PC-9 (cell line): ENCODE data around the gene GRAP. TPM values are rescaled to one million over a fixed set of nuclear protein-coding genes. Genes with fewer than 3 reads are reported as not detected.

Experiments
- BruUV-seq: library from RNA; stranded (reverse); fragments of 400-500 nt; replicated peaks from 2 replicates; lab custom pipeline; 2021; lab: Mats Ljungman, UMichigan
- CTCF ChIA-PET: fragments of 300-600 bp; sonication (Branson Sonifier 250); formaldehyde crosslinking; loops from one replicate; lab custom pipeline; 2022; ENCODE audit warnings: antibody characterized with exemption; lab: Charles Lee
- POLR2A ChIA-PET: fragments of 300-600 bp; sonication (Branson Sonifier 250); formaldehyde crosslinking; loops from one replicate; lab custom pipeline; 2022; ENCODE audit warnings: antibody characterized with exemption; ENCODE audit not compliant: unreplicated experiment; lab: Charles Lee
- DNase-seq, 2 experiments: peaks; one replicate each; pipeline versions ENCODE4 v3.0.0 to v3.0.0-alpha.2; 2015 to 2022; ENCODE audit warnings: mixed read lengths in 1 of 2
- H2AFZ ChIP-seq: fragments of 200-600 bp; sonication (generic); 2 replicates; pipeline ENCODE4 v1.8.1; 2017; ENCODE audit warnings: antibody characterized with exemption
- H3F3A ChIP-seq: fragments of 200-600 bp; sonication (generic); 2 replicates; pipeline ENCODE4 v1.8.1; 2017; ENCODE audit warnings: antibody characterized with exemption, mild to moderate bottlenecking, low read depth; ENCODE audit not compliant: insufficient read depth
- H3K27ac ChIP-seq: fragments of 200-600 bp; sonication (generic); 2 replicates; pipeline ENCODE4 v1.6.1; 2016; ENCODE audit warnings: mixed run types
- H3K27me3 ChIP-seq: fragments of 200-600 bp; sonication (generic); 2 replicates; pipeline ENCODE4 v1.6.1; 2016; ENCODE audit warnings: low read depth, mixed run types; ENCODE audit not compliant: insufficient read depth
- H3K36me3 ChIP-seq: fragments of 200-600 bp; sonication (generic); 2 replicates; pipeline ENCODE4 v1.6.1; 2016; ENCODE audit warnings: low read depth, mixed run types
- H3K4me1 ChIP-seq: fragments of 200-600 bp; sonication (generic); replicated peaks from 2 replicates; pipeline ENCODE4 v1.6.1; 2016; ENCODE audit warnings: mixed run types; ENCODE audit not compliant: insufficient read depth
- H3K4me2 ChIP-seq: fragments of 200-600 bp; sonication (generic); 2 replicates; pipeline ENCODE4 v1.6.1; 2017; ENCODE audit warnings: mixed run types
- H3K4me3 ChIP-seq: fragments of 200-600 bp; sonication (generic); 2 replicates; pipeline ENCODE4 v1.6.1; 2016; ENCODE audit warnings: mixed run types
- H3K79me2 ChIP-seq: fragments of 200-600 bp; sonication (generic); 2 replicates; pipeline ENCODE4 v1.6.1; 2017; ENCODE audit warnings: low read depth, mixed run types
- H3K9me2 ChIP-seq: fragments of 200-600 bp; sonication (generic); 2 replicates; pipeline ENCODE4 v1.8.1; 2017; ENCODE audit warnings: mild to moderate bottlenecking; ENCODE audit not compliant: insufficient read depth
- H3K9me3 ChIP-seq: fragments of 200-600 bp; sonication (generic); 2 replicates; pipeline ENCODE4 v1.8.1; 2016; ENCODE audit warnings: low read depth; ENCODE audit not compliant: insufficient read depth
- H4K20me1 ChIP-seq: fragments of 200-600 bp; sonication (generic); 2 replicates; pipeline ENCODE4 v1.8.1; 2017; ENCODE audit not compliant: insufficient read depth
- CTCF ChIP-seq: fragments of 200-600 bp; sonication (generic); conservative IDR thresholded peaks from 2 replicates; pipeline ENCODE4 v1.6.1; 2017; ENCODE audit warnings: mixed run types, antibody characterized with exemption, mild to moderate bottlenecking, moderate library complexity
- EZH2 ChIP-seq: fragments of 200-600 bp; sonication (generic); IDR thresholded peaks from 2 replicates; pipeline ENCODE4 v1.8.0; 2017; ENCODE audit warnings: antibody characterized with exemption, low read depth
- intact Hi-C: fragments of 100-400 bp; cut with micrococcal nuclease; formaldehyde crosslinking; loops from one replicate; pipeline ENCODE4 v1.10.0; 2022; ENCODE audit not compliant: unreplicated experiment
- total RNA-seq: library from RNA; stranded (reverse); gene quantifications from 2 replicates; pipeline ENCODE4 v1.2.3, GENCODE V29; 2021

Gene GRAP
- total RNA-seq, 1 experiment from 2014 or later: 0.48 TPM

DNA sequence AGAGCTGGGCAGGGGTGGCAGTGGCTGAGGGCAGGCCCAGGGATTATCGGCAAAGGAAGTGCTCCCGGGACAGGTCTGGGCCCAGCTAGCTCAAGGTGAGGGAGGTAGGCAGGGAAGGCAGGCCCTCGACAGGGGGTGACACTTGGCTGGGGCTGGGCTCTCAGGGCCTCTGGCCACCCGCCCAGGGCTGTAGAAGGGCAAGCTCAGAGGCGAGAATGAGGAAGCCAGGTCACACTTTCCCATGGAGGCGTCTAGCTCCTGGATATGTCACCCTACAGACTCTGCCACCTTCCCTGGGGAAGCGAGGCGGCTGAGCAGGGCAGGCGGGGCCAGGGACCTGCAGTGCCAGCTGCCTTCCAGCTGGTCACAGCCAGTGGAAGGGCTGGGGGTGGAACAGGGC, 61.3 kb downstream of the GRAP start:
- no TSS peak for BruUV-seq
- Histone ChIP-seq H3K4me2 (no peak overlapping the region), H3F3A (0 out of 2 replicates have a peak, but pooled peaks cover 7% of the 10 kb centered on the region), H3K4me1 (peaks cover 12% of the 10 kb centered on the region), H3K79me2 (no peaks in the 10 kb centered on the region), H3K4me3 (no peak overlapping the region), H3K27me3 (no peaks in the 10 kb centered on the region), H3K36me3 (peaks cover 7% of the 10 kb centered on the region; the same call in 1 of the 2 replicates), H2AFZ (no peak overlapping the region), H4K20me1 (peaks cover 40% of the 10 kb centered on the region), H3K9me3 (no peaks in the 10 kb centered on the region), H3K27ac (no peak overlapping the region), H3K9me2 (no peaks in the 10 kb centered on the region)
- POLR2A ChIA-PET: no interaction called here
- TF ChIP-seq CTCF (no peak), EZH2 (no peak)
- no peak for DNase-seq
- CTCF ChIA-PET: no interaction called here
- intact Hi-C loops: no loop called here

GRCh38 chr17:18984273-18985114, 62.3 kb downstream of the GRAP start:
- Histone ChIP-seq H4K20me1 (peaks cover 31% of the 10 kb centered on the region), H3K79me2 (no peaks in the 10 kb centered on the region), H2AFZ (no peak overlapping the region), H3K9me3 (no peaks in the 10 kb centered on the region), H3K27ac (no peak overlapping the region), H3K4me3 (no peak overlapping the region), H3K9me2 (no peaks in the 10 kb centered on the region), H3K36me3 (peaks cover 7% of the 10 kb centered on the region; the same call in 1 of the 2 replicates), H3K4me1 (peaks cover 12% of the 10 kb centered on the region), H3K4me2 (no peak overlapping the region), H3K27me3 (no peaks in the 10 kb centered on the region), H3F3A (0 out of 2 replicates have a peak, but pooled peaks cover 7% of the 10 kb centered on the region)
- no peak for TF ChIP-seq CTCF
- TF ChIP-seq EZH2: no peak
- BruUV-seq: no TSS peak
- ChIA-PET POLR2A (no interaction called here), CTCF (no interaction called here)
- intact Hi-C loops: no loop called here
- DNase-seq: no peak

DNA sequence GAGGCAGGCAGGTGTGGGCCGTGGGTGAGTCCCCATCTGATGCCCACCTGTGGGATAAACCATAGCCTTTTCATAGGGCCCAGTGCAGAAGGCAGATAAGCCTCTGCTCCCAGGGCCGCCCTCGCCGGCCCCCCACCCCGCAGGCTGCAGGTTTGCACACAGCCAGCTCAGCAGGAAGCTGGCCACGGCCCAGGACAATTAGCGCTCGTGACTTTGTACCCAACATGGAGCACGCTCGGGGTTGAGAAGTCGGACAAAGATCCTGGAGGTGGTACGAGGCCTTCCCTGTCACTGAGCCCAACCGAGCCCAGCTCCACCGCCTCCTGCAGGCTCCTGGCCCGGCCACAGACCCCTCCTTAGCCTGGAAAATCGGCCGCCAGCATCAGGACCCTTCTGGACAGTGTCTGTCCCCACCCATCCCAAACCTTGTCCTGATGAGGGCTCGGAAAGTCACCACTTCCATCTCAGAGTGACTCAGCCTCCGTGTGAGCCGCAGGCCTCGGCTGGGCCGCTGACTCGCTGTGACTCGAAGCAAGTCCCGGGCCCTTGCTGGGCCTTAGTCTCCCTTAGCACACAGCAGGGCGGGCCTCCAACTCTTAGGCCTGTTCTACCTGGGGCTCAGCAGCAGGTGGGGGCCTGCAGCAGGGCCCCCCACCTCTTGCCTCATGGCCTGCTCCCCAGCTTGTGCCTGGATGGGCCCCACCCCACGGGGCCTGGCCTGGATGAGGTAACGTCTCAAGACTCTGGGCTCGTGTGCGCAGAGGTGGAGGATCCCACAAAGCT, 64.9 kb downstream of the GRAP start:
- H3K27me3 ChIP-seq: no peaks in the 10 kb centered on the region
- H3F3A ChIP-seq: 0 out of 2 replicates have a peak, but pooled peaks cover 7% of the 10 kb centered on the region
- TF ChIP-seq CTCF (no peak), EZH2 (no peak)
- no peak overlapping the region for H3K4me3 ChIP-seq
- H3K9me3 ChIP-seq: no peaks in the 10 kb centered on the region
- peaks cover 12% of the 10 kb centered on the region for H3K4me1 ChIP-seq
- no peaks in the 10 kb centered on the region for H3K79me2 ChIP-seq
- peak overlapping the region; percentile 30 for H3K27ac ChIP-seq
- BruUV-seq: no TSS peak
- peak; percentile 65 to 66 for DNase-seq
- peaks cover 11% of the 10 kb centered on the region; the same call in 1 of the 2 replicates for H3K36me3 ChIP-seq
- ChIA-PET CTCF (no interaction called here), POLR2A (interaction anchor here (0.7 kb wide), 1 partner anchor 19 kb away, joined by 3 read pairs; no protein-coding TSS in a partner anchor)
- H4K20me1 ChIP-seq: peaks cover 11% of the 10 kb centered on the region
- intact Hi-C loops: no loop called here
- no peaks in the 10 kb centered on the region for H3K9me2 ChIP-seq
- no peak overlapping the region for H2AFZ ChIP-seq
- H3K4me2 ChIP-seq: peak overlapping the region; percentile 7; the same call in 1 of the 2 replicates
